COLO668 (cell line): ENCODE measurements around the gene SPTB.

Experiments
- DNase-seq: peaks from one replicate; lab custom pipeline; 2025; ENCODE audit not compliant: unreplicated experiment; lab: John Stamatoyannopoulos, UW

SPTB gene

DNA sequence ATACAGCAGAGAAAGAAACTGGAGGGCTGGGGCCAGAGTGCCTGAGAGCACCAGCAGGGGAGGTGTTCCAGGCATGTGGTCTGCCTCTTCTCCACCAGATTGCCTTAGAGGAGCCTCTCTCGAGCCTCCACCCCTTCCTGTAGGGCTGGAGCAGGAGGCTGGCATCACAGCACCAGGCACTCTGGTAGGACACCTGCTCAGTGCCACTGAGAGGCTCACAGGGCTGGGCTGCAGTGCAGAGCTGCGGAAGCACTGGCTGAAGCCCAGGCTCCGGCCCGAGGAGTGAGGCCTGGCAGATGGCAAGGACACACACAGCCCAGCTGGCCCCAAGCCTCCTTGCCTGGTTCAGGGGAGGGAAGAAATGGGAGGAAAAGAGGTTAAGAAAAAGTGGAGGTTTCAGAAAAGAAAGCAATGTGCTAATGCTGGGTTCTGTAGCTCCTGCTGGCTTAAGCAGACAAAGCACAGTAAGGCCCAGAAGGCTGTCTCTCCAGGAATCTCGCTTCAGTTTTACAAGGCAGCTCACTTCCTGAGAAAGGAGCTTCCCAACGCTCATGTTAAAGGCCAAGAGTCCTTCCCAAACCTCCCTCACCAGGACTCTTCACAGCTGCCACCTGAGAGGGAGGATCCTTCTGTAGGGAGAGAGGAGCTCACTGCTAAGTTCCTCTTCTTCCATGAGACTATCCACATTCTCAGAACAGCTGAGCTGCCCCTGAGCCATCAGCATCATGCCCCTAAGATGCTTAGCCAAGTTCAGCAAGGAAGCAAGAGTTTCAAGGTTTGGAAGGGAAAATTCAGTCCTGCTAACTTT is 23.8 kb downstream of the SPTB start:
- peak; percentile 53 for DNase-seq

DNA sequence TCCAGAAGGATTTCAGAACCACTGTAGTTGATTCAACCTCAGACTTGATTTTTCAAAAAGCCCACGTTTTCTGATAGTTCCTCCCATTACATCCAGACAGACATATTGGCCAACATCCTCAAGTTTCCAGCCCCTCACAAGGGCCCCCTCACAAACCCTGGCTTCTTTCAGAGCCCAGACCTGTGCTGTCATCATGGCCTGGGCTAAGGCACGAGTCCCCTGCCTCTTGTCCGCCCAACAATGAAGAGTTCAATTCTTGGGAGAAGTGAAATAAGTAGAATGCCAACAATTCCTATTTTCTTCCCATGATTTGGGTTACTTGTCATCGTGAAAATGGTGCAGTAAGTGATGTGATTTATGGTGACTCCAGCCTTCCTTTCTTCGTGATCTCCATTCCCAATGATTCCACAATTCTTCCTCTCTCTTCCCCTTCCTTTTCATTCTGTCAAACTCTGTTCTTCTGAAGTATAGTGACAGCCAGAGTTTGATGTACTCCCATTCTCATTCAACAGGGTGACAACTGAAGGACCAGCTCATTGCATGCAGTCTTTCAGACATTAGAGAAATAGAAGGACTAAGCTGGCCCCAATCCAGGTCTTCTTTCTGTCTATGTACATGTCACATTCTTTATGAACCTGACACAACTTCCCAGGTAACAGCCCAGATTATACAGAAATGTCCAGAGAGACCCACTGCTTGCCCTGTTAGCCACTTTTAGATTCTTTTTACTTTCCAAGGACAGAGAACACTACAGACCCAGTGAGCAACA is 29.2 kb downstream of the SPTB start:
- DNase-seq = no peak

DNA sequence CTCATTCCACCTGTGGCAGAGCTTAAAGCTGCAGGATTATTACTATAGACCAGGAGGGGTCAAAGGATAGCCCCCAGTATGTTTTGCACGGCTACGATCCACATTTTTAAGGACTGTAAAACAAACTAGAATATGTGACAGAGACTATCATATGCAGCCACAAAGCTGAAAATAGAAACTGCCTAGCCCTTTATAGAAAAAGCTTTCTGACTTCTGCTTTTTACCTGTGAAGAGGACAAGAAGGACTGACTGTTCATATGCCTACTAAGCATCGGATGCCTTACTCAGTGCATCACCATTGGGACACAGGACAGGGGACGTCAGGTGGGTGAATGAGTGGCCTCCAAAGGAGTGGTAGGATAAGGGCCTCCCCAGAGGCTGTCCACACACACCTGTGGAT is 29.8 kb downstream of the SPTB start:
- no peak for DNase-seq

DNA sequence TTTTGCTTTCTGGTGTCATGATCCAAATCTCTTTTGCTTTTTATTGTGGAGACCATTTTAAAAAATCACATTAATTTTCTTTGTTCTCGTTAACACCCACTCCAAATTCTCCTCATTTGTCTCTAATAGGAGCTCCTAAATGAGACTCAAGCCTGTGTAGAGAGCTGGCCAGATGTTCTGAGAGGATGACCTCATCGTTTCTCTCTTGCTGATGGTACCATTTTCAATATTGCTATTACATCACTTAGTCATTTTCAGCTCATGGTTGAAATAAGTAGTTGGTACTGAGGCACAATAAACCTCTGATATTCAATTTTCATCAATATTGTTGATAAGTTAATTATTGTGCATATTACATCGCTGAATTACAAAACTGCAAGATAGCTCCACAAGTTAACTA is 31.5 kb downstream of the SPTB start:
- DNase-seq = no peak

DNA sequence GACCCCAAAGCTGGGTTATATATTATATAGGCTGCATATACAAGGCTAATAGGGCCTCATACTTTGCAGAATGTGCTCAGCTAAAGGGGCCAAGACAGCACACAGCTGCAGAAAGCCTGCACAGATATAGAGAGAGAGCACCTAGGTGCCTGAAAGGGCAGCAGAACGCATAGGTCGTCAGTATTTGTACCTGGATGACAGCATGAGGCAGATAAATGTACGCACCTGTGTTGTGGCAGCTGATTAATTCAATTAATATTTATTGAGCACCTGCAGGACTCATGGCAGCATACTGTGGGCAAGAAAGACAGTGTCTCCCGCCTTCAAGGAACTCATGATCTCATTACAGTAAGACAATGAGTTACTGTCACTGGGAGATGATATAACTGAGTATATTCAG is 33.4 kb downstream of the SPTB start:
- no peak for DNase-seq

DNA sequence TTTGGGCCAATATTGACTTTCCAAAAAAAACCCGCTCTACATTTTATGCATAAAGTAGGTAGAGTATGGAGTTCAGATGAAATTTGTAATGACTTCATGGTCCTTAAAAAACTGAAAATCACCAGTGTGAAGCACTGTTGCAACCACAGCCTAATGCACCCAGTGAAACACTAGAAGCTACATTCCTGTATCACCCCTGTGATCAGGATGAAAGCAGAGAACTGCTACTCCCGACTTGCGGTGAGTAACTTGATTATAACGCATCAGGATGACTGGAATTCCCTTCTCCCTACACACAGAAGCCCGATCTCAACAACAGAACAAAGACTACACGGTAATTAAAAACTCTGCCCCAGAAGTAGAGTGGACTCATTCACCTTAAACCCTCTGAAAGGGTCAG is 33.8 kb downstream of the SPTB start:
- no peak for DNase-seq

DNA sequence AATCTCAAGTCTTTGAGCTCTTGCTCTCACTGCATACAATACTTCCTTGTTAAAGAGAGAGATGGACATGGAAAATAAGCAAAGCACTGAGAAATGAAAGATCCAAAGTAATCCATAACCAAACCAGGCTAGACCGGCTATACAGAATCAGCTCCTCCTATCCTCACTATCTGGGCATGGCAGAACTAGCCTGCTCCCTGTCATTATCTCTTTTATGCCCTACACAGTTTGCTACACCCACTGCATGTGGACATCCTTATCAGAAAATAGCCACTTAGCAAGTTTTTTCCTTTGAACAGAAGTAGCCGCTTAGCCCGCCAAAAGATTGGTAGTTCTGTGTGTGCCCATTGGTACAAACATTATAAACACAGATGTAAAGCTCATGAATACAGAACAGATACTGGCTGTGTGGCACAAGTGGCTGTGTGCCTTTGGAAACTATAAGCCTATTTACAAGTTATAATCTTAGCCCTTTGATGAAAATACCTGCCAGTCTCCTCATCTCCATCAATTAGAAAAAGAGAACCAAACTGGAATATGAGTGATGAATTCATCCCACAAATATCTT is 34.7 kb downstream of the SPTB start:
- no peak for DNase-seq

DNA sequence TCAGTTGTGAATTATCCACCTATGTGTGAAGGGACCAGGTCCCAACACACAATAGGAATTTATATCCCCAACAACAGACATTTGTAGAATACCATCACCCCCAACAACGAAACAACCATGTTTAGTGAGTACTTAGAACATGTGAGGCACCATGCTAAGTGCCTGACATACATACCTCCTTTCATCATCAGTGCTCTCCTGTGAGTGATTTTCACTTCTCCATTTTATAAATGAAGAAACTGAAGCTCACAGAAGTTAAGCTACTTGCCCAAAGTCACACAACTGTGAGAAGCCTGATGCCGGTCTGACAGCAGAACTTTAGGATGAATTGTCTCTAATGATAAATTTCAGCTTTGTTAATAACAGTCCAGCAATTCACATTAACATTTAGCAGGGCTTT is 35.4 kb downstream of the SPTB start:
- DNase-seq = no peak

DNA sequence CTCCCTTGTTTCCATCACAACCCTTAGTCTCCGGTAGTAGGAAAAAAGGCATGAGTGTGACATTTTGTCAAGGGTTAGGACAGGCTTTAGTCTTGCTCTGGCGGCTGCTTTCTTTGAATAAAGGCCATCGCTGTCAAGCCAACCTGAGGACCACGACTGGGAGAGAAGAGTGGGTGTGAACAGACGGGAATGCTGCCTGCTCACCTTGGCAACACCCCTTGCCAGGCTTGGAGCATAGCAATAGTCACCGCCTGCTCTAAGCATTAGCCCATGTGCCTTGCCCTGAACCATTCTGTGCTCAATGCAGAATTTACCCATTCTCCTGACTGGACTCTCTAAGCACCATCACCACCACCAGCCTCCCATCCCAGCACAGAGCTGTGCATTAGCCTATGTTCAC is 36.2 kb downstream of the SPTB start:
- no peak for DNase-seq

DNA sequence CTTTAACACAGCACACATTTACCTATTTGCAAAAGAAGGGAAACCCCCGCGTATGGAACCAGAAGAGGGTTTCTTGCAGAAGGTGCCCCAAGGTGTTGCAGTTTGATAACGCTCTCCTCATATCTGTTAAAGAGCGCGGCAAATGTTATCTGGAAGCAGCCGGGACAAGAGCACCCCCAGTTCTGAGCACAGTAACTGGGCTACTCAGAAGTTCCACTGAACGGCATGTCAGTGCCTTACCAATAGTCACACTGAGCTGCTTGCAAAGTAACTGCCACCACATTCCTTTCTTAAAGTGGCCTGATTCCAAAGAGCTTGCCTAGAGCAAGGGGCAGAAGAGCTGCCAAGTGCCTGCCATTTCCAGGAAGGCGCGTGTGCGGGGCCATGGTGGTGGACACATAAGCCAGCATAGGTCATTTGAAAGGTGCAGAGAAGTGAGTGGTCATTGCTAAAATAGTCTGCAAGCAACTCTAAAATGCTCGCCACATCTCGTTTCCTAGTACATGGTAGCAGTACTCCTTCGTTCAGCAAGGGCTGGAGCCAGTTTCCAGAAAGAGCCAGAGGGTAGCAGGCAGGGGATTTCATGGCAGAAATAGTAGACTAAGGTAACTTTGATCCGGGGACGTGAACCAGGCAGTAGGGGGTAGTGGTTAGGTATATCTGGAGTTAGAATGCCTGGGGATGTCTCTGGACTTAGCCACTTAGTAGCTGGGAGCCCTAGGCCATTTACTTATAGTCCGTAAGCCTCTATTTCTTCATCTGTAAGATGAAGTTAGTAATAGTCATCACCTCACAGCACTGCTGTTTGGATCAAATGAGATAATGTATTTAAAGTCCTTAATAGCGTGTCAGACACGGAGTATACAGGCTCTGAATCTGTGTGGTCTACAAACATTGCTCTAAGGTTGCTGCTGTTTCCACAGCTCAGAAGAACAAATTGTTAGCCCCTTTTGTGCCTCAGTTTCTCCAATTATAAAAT is 37.6 kb downstream of the SPTB start:
- no peak for DNase-seq

DNA sequence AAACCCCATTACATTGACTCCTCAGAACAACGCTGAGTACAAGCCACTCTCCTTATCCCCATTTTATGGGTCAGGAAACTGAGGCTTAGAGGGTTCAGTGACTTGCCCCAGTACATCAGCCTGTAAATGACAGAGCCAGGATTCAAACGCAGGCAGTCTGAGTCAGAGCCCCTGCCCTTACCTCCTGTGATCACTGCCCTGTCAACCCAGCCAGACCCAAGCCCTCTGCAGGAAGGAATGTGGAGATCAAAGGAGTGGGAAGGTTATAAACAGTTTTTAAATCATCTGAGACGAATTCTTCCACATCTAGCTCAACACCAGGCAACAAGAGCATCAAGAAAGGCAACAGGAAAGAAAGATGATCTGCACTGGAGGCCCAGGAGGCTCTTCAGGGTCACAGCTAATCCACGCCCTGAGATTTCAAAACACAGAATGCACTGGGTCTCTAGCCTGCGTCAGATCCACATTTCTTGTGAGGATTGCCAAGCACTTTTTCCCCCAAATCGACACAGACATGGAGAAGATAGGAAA is 38.5 kb downstream of the SPTB start:
- no peak for DNase-seq

DNA sequence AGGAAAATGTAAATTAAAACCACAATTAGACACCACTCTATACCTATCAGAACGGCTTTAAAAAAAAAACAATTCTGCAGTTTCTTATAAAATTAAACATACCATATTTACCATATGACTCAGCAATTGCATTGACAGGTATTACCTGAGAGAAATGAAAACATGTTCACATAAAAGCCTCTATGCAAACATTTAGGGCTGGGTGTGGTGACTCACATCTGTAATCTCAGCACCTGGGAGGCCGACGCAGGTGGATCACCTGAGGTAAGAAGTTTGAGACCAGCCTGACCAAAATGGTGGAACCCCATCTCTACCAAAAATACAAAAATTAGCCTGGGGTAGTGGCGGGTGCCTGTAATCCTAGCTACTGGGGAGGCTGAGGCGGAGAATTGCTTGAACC is 41.1 kb downstream of the SPTB start:
- DNase-seq = peak; percentile 81

DNA sequence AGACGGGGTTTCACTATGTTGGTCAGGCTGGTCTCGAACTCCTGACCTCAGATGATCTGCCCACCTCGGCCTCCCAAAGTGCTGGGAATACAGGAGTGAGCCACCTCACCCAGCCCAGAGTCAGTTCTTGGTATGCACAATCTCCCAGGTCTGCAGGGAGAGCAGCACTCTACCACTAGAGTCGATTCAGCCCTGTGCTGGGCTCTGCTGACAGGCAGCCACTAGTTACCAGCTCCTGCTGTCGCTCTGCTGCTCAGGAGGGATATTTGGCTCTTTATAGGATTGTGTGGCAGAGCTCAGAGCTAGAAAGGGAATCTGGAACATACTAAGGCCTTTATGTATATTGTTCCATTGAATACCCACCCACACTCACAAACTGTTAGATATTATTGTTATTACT is 44.3 kb downstream of the SPTB start:
- DNase-seq = no peak

DNA sequence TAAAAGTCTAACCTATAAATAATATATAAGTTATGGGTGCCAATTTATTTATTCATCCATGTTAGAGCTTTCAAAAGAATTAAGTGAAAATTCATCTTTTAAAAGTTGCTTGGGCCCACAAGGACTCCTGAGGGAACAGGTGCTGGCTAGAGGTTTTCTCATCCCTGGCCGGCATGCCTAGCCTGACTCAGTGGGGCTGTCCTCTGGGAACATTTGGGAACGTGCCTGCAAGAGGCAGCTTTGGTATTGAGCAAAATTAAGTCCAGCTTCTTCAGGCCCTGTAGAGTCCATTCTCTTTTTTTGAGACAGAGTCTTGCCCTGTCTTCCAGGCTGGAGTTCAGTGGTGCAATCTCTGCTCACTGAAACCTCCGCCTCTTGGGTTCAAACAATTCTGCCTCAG is 44.7 kb downstream of the SPTB start:
- no peak for DNase-seq

DNA sequence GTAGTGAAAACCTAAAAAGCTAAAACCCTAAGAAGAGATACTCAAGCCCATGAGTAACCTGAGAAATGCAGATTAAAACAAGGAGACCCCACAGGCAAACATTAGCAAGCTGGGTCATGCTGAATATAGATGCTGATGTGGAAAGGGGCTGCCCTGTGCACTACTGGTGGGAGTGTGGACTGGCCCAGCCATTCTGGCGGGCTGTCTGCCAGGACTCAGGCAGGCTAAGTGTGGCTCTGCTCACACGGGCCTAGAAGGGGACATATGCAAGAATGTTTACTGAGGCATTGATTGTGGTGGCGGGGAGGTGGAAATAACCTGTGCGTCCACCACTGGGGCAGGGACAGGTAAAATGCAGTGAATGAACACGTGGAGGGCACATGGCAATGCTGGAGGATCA is 48.3 kb downstream of the SPTB start:
- no peak for DNase-seq

DNA sequence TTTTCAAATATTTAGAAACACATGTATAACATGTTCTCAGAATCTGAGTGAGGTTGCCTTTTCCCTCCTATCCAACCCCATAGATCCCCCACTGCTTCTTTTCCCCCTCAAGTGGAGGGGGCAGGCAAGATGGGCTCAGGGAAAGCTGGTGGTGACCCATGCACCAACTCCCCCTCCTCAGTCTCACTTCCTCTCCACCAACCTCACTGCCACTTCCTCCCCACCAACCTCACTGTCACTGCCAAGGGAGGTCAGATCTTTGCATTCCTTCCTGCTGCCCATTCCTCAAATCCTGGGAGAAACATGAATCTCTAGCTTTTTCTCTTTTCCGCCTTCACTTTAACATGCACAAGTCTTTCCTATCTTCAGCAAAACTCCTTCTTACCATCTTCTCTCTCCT is 48.7 kb downstream of the SPTB start:
- DNase-seq = no peak

DNA sequence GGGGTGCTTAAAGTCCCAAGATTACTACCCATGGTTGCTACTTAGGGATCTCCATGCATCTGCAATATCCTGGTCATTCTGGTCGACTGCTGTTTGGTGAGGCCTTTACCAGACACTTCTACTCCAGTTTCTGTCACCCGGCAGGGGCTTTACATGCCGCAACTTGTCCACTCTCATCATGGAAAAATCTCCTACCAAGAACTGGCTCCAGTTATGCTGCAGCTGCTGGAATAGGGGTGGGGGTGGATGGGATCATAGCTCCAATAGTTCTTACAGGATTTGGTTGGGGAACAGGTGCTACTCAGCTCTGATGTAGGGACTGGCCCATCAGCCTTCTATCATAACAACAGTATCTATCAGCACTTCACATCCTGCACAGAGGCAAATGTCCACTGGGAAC is 51.6 kb downstream of the SPTB start:
- peak; percentile 50 for DNase-seq

DNA sequence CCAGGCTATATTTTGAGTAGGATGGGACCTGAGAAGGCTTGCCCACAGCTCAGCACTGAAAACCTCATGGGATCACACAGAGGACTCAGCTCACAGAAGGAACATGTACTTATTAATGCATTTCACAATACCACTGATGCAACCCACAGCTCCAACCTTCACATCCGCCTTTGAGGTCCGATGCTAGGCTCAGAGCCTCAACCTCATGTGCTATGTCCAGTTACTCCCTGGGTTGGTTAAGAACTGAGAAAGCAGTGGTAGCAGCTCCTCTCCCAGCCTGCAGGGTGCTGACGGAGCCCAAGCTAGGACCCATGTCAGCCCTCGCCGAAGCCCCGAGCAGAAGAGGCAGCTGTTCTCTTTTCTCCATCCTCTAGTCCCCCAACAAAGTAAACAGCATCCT is 52.9 kb downstream of the SPTB start:
- DNase-seq = no peak

DNA sequence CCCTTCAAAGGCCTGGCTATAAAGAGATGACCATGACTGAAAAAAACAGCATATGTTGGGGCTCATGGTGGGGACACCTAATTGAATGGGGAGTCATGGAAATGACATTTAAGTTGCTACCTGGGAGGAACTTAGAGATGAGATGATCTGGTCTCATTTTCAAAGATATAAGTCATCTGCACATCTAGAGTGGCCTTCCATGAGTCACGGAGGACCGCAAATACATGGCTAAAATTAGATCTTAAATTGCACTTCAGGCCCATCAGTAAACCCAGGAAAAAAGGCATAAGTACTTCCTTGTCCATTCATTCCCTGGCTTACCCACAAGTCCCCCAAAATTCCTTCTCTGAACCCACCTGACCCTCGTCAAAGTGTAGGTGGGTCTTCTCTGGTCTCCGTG is 53.4 kb downstream of the SPTB start:
- no peak for DNase-seq

DNA sequence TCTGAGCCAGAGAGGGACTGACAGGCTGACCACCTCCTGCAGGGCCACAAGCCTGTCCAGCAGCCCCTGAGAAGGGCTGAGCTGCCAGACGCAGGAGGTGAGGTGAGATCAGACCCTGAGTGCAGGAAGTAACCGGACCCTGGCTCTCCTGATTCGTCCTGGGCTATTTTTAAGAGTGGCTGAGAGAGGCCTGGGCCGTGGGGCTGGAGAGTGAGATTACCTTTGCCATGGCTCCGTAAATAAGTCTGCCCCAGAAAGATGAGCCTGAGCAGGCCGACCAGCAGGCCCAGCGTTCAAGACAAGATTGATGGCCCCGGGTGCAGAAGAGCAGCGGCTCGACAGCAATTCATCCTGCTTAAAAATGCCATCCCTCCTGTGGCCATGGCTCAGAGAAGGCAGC is 54.2 kb downstream of the SPTB start:
- no peak for DNase-seq

DNA sequence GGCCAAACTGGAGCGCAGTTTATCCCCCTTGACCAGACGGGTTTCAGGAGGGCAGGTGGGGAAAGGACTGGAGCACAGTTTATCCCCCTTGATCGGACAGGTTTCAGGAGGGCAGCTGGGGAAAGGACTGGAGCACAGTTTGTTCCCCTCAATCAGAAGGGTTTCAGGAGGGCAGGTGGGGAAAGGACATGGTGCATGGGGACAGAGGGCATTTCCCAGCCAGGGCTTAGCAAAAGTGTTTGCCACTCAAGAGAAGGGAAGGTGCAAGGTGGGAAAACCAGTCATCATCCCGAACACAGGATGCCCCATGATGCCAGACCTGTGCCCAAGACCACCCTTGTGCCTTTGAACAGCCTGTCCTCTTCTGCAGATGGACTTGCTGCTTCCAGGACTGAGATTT is 54.7 kb downstream of the SPTB start:
- no peak for DNase-seq
